Endothelial cell of umbilical vein (primary cell): ENCODE data around the gene RIMS3.

Experiments used
- TF ChIP-seq, protein P1 (sequence below), 2 donors: IDR thresholded peaks; 1 replicate in 1 of 2; 2 replicates in 1 of 2; pipeline ENCODE4 v1.5.1; 2011; ENCODE audit warnings: low read length in 2 of 2, mild to moderate bottlenecking in 2 of 2, moderate library complexity in 2 of 2, control low read depth in 1 of 2, inconsistent platforms in 1 of 2, low read depth in 1 of 2; ENCODE audit not compliant: insufficient read depth in 1 of 2; ENCODE audit errors: extremely low read depth in 1 of 2
- TF ChIP-seq, protein P2 (sequence below): IDR thresholded peaks from 2 replicates; pipeline ENCODE4 v1.6.1; 2011; ENCODE audit not compliant: insufficient read depth, insufficient read length

DNA sequence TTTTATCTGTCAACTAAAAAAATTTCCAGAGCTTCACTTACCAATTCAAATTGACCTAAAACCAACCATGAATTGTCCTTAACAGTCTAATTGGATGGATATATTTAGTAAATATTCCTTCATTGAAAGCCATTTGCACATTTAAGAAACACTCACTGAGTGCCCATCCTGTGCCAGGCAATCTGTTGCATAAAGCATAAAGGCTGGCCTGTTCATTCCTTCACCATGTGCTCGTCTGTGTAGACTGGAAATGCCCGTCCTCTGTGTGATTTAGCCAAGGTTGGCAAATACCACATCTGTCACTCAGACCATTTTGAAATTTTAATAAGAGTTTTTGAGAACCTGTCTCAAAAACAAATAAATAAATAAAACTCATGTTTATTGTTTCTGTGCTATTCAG lies 76.9 kb downstream of the RIMS3 start:
- TF ChIP-seq, protein P1, sequence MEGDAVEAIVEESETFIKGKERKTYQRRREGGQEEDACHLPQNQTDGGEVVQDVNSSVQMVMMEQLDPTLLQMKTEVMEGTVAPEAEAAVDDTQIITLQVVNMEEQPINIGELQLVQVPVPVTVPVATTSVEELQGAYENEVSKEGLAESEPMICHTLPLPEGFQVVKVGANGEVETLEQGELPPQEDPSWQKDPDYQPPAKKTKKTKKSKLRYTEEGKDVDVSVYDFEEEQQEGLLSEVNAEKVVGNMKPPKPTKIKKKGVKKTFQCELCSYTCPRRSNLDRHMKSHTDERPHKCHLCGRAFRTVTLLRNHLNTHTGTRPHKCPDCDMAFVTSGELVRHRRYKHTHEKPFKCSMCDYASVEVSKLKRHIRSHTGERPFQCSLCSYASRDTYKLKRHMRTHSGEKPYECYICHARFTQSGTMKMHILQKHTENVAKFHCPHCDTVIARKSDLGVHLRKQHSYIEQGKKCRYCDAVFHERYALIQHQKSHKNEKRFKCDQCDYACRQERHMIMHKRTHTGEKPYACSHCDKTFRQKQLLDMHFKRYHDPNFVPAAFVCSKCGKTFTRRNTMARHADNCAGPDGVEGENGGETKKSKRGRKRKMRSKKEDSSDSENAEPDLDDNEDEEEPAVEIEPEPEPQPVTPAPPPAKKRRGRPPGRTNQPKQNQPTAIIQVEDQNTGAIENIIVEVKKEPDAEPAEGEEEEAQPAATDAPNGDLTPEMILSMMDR (IDR thresholded peaks at IDR 0.05; ENCODE audit: extremely low read depth in 1 of 2, insufficient read depth in 1 of 2, low read depth in 1 of 2, low read length in 2 of 2), result no peak
- TF ChIP-seq, protein P2, sequence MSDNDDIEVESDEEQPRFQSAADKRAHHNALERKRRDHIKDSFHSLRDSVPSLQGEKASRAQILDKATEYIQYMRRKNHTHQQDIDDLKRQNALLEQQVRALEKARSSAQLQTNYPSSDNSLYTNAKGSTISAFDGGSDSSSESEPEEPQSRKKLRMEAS, result no peak
